NCI-H1930 (cell line): ENCODE data around the gene CHD5.

ENCODE experiments used
- DNase-seq, 2 experiments: peaks; one replicate each; lab custom pipeline; 2025; lab: John Stamatoyannopoulos, UW

CHD5 gene

DNA sequence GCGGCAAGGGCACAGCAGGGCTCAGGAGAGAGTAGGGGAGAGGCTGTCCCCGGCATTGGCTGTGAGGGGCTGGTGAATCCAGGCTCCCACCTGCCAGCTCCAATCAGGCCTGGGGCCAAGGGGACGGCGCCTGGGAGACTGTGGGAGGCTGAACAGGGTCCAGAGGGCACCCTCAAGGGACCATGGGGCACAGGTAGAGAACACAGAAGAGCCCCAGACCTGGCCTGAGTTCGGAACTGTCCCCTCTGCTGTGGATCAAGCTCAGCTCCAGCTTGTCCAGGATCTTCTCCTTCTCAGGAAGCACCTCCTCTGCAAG, 67.5 kb downstream of the CHD5 start:
- no peak for DNase-seq

DNA sequence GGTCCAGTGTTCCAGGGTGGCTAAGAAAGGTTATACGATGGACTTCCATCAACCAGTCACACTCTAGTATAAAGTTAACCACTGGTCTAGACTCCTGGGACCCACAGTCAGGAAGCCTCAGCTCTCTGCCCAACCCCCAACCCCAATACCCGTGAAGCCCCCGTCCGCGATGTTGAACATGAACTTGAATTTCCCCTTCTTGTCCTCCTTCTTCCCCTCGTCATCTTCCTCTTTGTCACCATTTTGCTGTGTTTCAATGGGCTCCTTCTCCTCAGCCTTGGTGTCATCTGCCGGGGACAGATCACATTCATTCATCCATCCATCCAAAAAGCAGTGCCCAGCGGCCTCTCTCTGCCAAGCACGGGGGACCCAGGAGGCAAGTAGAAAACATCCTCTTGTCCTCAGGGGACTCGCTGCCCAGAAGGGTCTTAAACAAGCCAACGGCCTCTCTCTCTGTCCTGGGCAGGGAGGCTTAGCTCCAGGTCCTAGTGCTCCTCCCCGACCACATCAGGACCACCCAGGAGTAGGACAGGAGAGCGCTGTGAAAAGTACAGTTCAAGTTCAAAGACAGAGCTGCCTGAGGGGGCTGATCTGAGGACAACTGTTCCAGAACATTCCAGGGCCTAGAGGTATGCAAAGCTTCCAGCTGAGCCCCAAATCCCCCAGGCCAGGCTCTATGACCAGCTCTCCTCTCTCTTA, 68.0 kb downstream of the CHD5 start:
- DNase-seq = no peak

DNA sequence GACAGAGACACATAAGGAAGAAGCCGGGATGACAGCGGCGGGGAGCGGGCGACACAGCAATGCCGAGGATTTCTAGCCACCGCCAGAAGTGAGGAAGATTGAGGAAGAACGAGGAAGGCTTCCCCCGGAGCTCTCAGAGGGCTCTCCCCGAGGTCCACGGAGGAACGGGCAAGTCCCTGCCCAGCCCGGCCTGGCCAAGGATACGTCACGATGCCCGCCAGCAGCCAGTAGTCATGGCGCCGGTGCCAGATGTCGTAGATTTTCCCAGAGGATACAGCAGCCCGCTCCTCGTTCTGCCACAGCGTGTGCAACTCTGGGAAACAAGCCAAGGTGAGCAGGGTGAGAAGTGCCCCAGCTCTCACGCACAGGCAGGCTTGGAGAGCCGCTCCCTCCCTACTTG, 68.5 kb downstream of the CHD5 start:
- no peak for DNase-seq

DNA sequence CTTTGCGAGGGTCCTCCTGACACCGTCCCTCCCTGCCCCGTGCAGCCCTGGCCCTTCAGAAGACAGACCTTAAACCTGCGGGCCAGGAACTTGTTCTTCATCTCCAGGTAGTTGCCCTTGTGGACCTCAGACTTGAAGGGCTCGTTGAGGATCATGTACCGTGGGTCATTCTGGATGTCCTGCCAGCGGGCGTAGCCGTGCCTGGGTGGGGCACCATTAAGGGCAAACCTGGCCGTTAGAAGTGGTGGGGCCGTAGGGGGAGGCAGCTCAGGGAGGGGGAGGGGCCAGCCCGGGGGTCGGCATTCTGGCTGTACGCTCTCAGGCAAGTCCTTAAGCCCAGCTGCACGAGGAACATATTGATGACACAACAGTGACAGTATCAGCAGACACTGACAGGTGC, 69.8 kb downstream of the CHD5 start:
- no peak for DNase-seq

DNA sequence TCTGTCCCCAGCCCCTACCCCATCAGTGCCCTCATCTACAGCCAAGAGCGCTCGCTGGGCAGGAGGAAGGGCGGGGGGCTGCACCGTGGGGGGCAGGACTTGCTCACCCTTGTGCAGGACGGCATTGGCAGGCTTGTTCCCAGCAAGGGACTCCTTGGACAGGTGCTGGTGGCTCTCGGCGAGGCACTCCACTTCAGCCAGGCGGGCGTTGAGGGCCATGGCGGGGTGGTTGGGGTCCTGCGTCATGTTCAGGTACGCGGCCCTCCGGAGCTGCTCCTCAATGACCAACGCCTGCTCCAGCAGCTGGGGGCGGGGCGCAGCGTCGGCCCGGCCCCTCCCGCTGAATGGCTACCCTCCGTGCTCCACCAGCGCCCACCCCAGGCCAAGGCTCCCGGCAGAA, 70.4 kb downstream of the CHD5 start:
- DNase-seq = no peak

DNA sequence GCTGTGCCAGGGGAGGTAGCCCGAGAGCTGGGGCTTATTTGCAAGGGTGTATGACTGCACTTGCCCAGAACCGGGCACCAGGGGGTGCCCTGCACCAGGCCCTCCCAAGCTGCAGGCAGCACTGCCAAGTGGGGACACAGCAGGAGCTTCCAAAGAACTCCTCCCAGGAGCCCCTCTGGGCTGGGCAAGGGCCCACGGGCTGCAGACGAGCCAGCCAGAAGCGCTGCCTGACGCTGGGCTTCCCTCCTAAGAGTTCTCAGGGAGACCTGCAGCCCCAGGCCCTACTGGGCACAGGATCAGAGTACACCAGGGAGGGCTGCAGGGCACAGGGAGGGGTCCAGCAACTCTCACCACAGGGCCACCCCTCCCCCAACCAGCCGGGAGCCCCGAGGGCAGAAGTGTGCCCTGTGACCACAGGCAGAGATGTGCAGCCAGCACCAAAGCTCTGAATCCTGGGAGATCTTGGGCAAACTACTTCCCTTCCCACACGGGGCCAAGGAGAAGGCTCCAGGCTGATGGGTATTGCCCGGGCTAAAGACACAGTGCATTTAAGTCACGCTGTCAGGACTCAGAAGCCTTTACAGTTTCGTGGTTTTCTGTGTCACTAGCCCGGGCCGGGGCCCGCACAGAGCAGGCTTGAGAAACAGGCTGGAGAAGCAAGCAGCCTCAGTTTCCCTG, 71.0 kb downstream of the CHD5 start:
- DNase-seq = peak in 1 of 2 experiments; percentile 23

DNA sequence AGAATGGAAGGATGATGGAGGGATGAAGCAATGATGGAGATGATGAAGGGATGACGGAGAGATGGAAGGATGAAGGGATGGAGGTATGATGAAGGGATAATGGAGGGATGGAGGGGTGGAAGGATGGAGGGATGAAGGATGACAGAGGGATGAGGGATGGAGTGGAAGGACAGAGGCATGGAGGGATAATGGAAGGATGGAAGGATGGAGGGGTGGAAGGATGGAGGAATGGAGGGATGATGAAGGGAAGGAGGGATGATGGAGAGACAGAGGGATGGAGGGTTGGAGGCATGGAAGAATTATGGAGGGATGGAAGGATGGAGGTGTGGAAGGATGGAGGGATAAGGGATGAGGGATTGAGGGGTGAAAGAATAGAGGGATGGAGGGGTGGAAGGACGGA, 71.6 kb downstream of the CHD5 start:
- DNase-seq = no peak

DNA sequence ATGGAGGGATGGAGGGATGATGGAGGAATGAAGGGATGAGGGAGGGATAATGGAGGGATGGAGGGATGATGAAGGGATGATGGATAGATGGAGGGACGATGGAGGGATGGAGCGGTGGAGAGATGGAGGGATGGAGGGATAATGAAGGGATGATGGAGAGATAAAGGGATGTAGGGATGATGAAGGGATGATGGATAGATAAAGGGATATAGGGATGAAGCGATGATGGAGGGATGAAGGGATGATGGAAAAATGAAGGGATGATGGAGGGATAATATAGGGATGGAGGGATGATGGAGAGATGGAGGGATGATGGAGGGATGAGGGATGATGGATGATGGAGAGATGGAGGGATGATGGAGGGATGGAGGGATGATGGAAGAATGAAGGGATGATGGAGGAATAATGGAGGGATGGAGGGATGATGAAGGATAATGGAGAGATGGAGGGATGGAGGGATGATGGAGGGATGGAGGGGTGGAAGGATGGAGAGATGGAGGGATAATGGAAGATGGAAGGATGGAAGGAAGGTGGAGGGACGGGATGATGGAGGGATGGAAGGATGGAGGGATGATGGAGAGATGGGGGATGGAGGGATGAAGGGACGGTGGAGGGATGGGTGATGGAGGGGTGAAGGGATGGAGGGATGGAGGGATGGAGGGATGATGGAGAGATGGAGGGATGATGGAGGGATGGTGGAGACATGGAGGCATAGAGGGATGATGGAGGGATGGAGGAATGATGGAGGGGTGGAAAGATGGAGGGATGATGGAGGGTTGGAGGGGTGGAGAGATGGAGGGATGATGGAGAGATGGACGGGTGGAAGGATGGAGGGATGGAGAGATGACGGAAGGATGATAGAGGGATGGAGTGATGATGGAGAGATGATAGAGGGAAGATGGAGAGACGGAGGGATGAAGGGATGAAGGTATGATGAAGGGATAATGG, 72.4 kb downstream of the CHD5 start:
- DNase-seq = no peak

DNA sequence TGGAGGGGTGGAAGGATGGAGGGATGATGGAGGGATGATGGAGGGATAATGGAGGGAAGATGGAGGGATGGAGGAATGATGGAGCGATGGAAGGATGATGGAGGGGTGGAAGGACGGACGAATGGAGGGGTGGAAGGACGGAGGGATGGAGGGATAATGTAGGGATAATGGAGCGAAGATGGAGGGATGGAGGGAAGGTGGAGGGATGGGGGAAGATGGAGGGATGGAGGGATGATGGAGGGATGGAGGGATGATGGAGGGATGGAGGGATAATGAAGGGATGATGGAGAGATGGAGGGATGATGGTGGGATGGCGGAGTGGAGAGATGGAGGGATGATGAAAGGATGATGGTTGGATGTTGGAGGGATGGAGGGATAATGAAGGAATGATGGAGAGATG, 73.1 kb downstream of the CHD5 start:
- no peak for DNase-seq

DNA sequence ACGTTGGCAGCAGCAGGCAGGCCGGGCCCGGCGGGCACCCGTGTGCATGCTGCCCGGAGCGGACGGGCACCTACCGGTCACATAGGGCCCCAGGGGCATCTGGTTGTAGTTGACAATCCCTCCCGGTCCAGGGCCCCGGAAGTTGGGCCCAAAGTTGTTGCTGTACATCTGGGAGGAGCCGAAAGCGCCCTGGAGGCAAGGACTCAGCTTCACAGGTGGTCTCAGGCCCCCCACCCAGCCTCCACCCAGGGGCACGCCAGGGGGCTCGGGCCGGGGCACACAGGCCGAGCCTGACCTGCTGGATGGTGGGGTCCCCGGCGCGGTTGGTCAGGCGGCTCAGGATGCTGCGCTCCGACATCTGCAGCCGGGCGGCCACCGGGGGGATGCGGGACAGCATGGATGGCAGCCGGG, 73.8 kb downstream of the CHD5 start:
- no peak for DNase-seq

DNA sequence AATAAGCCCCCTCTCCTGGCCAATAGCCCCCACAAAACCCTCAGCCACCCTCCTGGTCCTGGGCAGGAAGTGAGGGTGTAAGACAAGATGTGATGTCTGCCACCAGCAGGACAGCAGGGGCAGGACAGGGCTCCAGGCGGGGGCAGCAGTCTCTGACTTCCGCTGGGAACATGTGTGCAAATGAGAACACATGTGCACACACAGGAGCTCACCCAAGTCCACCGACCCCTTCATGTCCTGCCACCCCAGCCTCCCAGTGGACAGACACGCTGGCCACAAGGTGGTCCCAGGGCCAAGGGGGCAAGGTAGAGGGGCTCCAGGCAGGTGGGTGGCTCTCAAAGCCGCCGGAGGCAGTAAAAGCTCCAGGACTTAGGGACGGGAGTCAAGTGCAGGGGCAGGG, 74.4 kb downstream of the CHD5 start:
- no peak for DNase-seq

DNA sequence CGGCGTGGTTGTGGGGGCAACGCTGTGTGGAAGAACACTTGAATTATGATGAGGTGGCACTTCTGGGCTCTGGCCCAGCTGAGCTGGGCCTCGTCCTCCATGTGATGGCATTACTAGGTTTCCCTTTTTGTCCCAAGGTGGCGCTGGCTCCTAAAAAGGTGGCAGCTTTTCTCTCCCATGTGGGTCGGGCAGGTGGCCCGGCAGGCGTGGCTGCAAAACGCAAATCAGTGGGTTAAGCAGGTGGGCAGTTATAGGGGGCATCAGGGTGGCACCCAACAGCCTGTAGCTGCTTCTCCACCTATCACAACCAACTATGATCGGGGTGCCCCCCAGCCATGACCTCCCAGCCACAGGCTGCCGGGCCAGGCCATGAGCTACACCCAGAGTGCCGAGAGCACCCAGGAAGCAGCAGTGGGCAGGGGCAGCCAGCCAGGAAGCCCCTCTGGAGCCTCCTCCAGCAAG, 74.9 kb downstream of the CHD5 start:
- no peak for DNase-seq

DNA sequence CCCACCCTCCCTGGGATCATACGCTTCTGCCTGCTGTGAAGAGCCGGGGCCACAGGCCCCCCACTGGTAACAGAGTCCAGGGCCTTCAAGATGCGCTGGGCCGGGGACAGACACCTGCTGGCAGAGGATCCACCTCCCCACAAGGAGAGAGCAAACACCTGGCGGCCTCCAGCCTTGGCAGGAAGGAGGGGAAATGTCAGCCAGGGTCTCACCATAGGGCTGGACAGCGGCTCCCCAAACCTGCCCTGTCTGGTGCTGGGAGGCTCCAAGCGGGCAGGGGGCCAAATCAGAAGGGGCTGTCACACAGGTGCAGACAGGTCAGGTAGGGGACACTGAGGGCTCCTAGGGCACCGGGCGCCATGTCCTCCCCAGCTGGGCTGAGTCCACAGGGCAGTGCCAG, 75.5 kb downstream of the CHD5 start:
- DNase-seq = no peak

DNA sequence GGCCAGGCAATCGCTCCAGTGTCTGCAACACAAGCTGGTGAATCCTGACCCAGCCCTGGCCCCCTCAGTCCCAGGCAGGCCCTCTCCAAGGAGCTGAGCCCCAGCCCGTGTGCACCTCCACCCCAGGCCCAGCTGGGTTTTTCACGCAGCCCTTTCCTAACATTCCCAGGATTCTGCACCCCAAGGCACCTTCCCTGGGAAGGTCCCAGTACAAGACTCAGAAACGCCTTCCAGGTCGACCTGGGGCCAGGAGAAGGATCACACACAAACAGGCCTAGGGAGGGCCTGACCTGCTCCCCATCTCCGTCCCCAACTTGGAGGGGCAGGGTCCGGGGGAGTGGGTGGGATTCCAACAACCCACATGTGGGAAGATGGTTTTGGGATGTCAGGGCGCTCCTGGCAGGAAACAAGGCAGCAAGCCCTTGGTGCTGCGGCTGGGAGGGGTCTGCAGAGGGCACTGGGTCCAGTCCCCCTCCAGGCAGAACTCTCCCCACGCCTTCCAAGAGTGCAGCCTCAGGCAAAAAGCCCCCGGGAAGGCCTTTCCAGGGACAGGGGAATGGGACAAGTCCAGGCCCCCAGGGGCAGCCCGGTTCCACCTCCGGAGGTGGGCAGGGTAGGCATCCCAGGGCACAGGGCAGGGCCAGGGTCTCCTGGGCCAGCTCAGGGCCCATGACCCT, 76.1 kb downstream of the CHD5 start:
- no peak for DNase-seq

DNA sequence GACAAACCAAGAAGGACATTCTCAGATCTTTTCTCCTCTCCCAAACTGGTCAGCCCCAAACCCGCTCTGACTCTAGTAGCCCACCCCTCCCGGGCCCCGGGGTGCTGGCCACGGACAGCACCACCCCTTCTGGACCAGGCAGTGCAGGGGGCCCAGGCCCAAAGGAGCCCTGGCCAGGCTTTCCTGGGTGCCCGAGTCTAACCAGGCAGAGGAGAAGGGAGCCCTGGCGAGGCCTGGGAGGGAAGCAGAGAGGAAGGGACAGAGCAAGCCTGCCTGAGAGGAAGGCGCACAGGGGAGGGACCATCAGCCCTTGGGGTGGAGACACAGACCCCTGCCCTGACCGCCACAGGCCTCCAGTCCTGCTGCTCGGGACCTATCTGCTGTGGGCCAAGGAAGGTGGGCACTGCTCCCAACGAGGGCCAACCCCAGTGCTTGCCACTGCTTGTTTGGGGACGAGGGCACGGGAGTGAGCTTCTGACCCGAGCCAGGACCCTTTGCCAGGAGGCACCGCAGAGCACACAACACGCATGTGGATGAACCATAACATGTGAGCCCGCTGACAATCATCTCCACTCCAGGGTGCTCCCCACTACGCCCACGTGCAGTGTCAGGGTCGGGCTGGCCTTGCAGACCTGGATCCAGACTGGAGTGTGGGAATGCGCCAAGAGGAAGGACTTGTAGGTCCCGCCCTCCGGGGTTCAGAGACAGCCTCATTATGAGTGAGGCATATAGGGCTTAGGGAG, 76.8 kb downstream of the CHD5 start:
- DNase-seq = no peak

DNA sequence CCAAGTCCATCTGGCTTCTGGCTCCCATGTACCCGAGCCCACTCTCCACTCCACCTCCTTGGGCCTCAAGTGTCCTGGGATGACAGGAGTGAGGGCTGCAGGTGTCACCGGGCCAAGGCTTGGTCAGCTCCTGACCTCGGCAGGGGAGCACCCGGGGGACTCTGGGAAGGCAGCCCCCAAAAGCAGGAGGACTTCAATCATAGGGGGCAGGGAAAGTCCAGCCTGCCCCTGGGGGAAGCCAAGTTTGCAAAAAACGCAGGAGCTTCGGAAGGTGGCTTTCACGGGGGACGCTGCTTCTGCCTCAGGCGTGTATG, 77.6 kb downstream of the CHD5 start:
- no peak for DNase-seq

DNA sequence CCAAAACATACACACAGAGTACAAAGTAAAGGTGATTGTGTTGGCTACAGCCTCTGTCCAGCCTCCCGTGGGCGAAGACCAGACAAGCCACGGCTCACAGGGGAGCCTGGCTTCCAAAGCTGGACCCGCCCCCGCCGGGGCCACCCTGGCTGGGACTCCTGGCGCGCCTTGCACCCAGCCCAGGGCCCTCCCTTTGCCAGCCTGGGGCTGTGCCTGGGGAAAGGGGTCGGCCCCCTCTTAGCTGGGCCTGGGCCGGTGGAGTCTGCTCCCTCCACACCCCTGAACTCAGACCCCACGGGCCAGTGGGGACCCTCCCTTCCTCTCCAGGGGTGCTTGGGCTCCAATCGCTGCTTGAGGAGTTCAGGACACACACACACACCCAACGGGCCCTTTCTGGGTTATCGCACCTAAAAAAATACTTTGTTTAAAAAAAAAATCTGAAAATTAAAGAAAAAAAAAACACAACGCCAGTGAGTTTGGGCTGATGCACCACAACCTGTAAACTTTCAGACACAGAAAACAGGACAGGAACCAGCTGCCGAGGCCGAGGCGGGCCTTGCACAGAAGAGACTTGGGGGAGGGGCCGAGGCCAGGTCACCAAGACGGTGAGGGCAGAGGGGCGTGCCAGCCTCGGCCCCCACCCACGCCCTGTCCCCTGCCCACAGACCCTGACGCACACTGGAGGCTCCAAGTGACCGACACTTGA, 78.1 kb downstream of the CHD5 start:
- DNase-seq = no peak

DNA sequence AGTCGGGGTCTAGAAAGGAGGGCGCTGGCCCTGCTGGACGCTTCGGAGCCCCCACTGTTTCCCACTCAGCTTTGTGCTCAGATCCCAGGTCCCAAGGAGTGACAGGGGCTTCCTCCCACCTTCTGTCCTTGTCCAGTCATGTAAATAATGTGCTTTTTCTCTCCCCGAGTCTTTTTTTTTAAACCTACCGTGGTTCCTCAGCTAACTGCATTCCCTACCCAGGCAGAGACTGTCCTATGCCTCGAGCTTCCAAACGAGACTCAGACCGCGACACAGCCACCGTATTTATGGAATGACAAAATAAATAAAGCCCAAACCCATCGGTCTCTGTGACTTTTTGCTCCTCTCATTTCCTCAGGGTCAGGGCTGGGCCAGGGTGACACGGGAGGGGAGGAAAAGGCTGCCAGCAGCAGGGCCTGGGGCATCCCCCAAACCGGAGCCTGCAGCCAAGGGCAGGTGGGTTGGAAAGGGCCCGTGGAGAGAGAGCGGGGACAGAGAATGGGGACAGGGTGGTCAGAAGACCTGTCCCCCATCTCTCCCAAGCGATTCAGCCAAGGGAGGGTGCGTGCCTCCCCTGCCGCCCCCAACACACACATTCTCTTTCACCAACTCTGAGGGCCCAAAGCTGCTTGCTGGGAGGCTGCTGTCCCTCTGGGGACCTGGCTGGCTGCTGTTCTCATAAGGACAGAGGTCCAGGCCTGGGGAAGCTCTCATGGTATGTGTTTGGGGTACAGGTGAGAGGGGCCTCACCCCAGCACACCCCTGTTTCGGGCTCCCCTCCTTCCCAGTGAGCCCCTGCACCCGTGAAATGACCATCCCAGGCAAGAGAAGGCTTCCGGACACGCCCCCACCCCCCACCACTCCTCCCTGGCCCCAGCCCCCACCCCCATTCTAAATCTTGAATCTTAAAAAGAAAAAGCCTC, 79.0 kb downstream of the CHD5 start:
- DNase-seq = no peak

DNA sequence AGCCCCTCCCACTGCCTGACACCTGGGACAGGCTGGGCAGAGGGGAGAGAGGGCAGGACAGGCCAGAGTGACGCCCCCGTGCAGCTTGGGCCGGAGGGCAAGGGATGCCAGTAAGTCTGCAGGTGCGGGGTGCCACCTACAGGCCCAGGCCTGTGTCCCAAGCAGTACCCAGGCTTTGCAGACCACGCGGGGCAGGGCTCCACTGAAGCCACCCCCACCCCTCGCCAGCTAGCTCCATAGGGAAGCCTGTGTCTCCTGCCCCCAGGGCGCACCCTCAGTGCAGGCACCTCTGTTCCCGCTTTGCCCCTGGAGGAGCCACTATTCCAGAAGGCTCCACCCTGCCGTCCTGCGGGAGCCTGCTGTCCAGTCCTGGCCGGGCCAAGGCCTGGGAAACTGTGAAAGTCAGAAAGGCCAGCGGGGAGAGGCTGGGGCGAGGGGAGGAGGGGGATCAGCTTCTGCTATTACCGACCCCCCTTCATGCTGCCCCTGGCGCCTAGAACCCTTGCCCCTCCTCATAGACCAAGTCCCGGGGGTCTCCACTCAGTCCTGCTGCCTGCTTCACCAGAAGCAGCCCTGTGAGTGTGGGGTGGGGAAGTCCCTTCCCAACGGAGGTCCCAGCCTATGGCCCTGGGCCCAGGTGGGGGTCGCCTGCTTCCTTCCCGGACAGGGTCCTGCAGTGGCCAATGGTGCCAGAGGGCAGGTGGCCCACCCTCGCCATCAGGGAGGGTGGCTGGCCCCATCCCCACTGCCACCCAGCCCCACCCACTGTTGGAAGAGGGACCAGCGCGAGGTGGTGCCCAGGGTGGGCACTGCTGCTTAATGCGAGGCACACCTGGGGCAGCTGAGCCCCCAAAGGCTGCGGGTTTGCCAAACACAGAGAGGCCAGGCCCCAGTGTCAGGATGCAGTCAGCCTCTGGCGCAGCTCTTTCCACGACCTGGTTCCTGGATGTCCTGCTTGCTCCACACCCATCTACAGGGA, 80.0 kb downstream of the CHD5 start:
- no peak for DNase-seq
